DMS114 treated with DMSO at 0.1 percent for 48 hours (cell line): ENCODE measurements around the gene MEIS1.
"Not testable (repeated sequence)": the region's sequence is repeated elsewhere in the genome, so short reads cannot be mapped to it uniquely, and the experiment has no call there.

Experiments
- DNase-seq: peaks from one replicate; lab custom pipeline; 2025; ENCODE audit not compliant: unreplicated experiment; lab: John Stamatoyannopoulos, UW

Gene MEIS1

GRCh38 chr2:66434679-66435548 is at the start of gene MEIS1:
MEIS1 (plus strand) TSS chr2:66435125; CDS start chr2:66435857, 732 bp downstream.
- peak; percentile 79 for DNase-seq

GRCh38 chr2:66387016-66387753 is 47.7 kb upstream of the MEIS1 start:
- no peak for DNase-seq

- DNase-seq: no peak
Observed at GRCh38 chr2:66389651-66390131, 45.2 kb upstream of the MEIS1 start.

- DNase-seq: no peak
Observed at GRCh38 chr2:66390152-66390551, 44.8 kb upstream of the MEIS1 start.

- no peak for DNase-seq
Observed at GRCh38 chr2:66390811-66391210, 44.1 kb upstream of the MEIS1 start.

GRCh38 chr2:66391240-66391639 is 43.7 kb upstream of the MEIS1 start:
- DNase-seq: not testable (repeated sequence)

- no peak for DNase-seq
Observed at GRCh38 chr2:66405473-66405872, 29.5 kb upstream of the MEIS1 start.

- DNase-seq: no peak
Observed at GRCh38 chr2:66408905-66409304, 26.0 kb upstream of the MEIS1 start.

GRCh38 chr2:66412874-66413273 is 22.1 kb upstream of the MEIS1 start:
- DNase-seq: no peak

- no peak for DNase-seq
Observed at GRCh38 chr2:66414896-66415295, 20.0 kb upstream of the MEIS1 start.

GRCh38 chr2:66418381-66418780 is 16.5 kb upstream of the MEIS1 start:
- DNase-seq: no peak

- no peak for DNase-seq
Observed at GRCh38 chr2:66421612-66422011, 13.3 kb upstream of the MEIS1 start.

GRCh38 chr2:66423391-66424124 is 11.4 kb upstream of the MEIS1 start:
- no peak for DNase-seq

- no peak for DNase-seq
Observed at GRCh38 chr2:66426244-66427111, 8.4 kb upstream of the MEIS1 start.

- DNase-seq: no peak
Observed at GRCh38 chr2:66427300-66427699, 7.6 kb upstream of the MEIS1 start.

GRCh38 chr2:66428986-66429612 is 5.8 kb upstream of the MEIS1 start:
- DNase-seq: peak; percentile 43

- DNase-seq: no peak
Observed at GRCh38 chr2:66429693-66430504, 5.0 kb upstream of the MEIS1 start.

GRCh38 chr2:66430505-66431273 is 4.2 kb upstream of the MEIS1 start:
- DNase-seq: no peak
